GM12874 (cell line): Measurements from ENCODE around the gene TNIP1.

Experiments used
- TF ChIP-seq, protein P1 (sequence below): IDR thresholded peaks from 2 replicates; pipeline ENCODE4 v1.5.1; 2011; ENCODE audit warnings: low read depth, mild to moderate bottlenecking, control low read depth, low read length, moderate library complexity; ENCODE audit not compliant: insufficient read depth

TNIP1 gene

DNA sequence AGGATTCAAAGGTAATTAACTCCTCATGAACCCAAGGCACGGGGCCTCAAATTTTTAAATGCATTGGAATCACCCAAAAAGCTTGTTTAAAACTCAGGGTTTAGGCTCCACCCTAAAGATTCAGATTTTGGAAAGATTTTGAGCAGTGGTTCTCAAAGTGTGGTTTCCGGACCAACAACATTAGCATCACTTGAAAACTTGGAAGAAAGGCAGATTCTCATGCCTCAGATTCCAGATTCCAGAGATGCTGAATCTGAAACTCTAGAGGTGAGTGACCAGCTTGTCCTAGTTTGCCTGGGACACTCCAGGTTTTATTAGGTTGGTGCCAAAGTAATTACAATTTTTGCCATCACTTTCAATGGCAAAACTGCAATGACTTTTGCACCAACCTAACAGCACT lies 24.7 kb upstream of the TNIP1 start:
- TF ChIP-seq, protein P1, sequence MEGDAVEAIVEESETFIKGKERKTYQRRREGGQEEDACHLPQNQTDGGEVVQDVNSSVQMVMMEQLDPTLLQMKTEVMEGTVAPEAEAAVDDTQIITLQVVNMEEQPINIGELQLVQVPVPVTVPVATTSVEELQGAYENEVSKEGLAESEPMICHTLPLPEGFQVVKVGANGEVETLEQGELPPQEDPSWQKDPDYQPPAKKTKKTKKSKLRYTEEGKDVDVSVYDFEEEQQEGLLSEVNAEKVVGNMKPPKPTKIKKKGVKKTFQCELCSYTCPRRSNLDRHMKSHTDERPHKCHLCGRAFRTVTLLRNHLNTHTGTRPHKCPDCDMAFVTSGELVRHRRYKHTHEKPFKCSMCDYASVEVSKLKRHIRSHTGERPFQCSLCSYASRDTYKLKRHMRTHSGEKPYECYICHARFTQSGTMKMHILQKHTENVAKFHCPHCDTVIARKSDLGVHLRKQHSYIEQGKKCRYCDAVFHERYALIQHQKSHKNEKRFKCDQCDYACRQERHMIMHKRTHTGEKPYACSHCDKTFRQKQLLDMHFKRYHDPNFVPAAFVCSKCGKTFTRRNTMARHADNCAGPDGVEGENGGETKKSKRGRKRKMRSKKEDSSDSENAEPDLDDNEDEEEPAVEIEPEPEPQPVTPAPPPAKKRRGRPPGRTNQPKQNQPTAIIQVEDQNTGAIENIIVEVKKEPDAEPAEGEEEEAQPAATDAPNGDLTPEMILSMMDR = no peak

DNA sequence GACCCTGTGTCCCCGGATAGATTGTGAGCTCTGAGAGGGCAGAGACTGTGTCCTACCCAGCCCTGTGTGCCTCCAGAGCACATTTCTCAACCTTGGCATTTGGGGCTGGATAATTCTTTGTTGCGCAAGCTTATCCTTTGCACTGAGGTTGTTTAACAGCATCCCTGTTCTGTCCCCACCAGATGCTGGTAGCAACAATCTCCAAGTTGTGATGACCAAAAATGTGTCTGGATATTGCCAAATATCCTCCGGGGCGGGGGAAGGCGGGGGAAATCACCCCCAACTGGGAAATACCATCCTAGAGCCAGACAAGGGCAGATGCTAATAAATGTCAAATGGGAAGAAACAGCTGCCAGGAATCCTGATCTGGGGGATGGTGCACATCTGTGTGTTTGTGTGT lies 24.0 kb upstream of the TNIP1 start:
- TF ChIP-seq, protein P1 = no peak

GRCh38 chr5:151101746-151102145 lies 20.9 kb upstream of the TNIP1 start:
- TF ChIP-seq, protein P1 = no peak

DNA sequence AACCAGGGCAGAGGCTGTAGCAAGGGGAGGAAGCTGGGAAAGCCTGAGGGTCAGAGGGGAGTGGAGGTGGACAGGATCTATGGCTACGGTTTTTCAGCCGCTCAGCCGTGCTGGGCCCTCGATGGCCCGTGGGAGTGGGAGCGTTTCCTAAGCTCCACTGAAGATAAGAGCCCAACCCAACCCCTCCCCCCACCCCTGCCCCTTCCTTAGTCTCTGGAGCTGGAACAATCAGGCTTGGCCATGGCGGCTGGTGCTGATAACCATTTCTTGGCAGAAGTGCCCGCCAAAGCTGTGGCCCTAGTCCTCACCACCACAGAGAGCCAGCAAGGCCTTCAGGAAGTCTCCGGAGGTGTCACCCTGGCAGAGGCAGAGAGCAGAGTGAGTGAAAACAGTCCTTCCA lies 20.3 kb upstream of the TNIP1 start:
- TF ChIP-seq, protein P1 = no peak

DNA sequence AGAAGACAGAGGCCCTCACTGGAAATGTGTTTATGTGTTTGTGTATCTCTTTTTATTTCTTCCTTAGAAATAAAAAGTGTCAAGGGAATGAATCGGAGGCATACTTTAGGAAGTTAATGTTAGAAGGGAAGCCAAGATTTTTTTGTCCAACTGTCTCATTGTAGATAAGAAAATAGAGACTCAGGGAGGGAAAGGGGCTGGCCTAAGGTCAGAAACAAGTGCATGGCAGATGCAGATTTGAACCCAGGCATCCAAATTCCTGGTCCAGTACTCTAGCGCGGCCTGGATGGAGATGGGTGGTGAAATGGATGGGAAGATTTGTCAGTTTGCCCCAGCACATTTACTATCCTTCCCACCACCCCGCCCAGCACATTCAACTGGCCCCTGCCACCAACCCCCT lies 19.8 kb upstream of the TNIP1 start:
- TF ChIP-seq, protein P1 = no peak

DNA sequence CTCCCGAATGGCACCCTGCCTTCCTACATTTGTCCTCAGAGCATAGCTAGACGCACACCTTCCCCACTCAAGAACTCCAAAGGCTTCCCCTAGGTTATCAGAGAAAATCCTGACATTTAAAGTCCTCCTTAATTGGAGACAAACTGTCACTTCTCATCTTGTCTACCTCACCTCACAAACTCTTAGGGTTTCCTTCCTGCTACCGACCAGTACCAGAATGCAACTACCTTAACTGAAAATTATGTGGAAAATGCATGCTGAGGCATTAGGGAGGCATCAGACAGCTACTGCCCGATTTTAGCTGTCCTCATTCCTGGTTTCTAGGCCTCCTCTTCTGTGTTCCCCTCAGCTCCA lies 17.9 kb upstream of the TNIP1 start:
- TF ChIP-seq, protein P1 = no peak

DNA sequence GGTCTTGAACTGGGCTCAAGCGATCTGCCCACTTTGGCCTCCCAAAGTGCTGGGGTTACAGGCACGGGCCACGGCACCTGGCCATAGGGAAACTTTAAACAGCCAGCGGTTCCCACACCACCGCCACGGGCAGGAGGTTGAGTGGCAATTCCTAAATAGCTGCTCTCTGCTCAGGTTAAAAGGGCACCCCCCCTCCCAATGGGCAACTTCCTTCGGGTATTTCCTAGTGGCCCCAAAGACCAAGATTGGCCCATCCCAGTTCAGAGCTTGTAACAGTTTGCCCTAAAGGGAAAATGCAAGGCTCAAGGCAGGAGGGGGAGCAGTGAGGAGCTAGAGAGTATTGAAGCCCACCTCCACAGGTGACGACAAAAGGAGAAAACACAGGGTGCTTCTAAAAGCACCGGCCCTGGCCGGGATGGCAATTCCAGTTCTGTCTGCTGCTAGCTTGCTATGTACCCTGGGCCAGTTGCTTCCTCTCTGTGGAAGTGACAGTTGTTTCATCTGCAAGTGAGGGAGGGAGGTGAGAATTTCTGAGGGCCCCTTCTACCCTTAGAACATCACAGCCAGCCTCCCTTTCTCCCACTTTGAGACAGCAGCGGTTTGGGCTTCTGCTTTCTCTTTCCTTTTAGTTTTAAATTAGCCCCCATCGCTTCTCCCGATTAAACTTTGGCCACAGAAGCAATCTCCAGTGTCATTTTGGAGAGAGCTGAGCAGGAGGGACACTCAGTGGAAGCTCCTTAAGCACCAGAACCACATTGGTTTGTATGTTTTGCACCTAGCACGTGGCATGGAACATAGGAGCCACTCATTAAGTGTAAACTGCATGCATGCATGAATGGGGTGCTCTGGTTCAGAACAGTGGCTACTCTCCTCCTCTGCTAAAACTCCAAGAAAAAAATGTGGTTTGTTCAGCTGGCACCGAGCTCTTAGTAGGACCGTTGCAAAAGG lies 17.3 kb upstream of the TNIP1 start:
- TF ChIP-seq, protein P1 = no peak
